Measurements from ENCODE around the gene HOXA6. TPM values are rescaled to one million over a fixed set of nuclear protein-coding genes. Genes with fewer than 3 reads are reported as not detected.

The HOXA6 gene
- total RNA-seq, 1 donor from 2014 or later, result 15.3 TPM

DNA sequence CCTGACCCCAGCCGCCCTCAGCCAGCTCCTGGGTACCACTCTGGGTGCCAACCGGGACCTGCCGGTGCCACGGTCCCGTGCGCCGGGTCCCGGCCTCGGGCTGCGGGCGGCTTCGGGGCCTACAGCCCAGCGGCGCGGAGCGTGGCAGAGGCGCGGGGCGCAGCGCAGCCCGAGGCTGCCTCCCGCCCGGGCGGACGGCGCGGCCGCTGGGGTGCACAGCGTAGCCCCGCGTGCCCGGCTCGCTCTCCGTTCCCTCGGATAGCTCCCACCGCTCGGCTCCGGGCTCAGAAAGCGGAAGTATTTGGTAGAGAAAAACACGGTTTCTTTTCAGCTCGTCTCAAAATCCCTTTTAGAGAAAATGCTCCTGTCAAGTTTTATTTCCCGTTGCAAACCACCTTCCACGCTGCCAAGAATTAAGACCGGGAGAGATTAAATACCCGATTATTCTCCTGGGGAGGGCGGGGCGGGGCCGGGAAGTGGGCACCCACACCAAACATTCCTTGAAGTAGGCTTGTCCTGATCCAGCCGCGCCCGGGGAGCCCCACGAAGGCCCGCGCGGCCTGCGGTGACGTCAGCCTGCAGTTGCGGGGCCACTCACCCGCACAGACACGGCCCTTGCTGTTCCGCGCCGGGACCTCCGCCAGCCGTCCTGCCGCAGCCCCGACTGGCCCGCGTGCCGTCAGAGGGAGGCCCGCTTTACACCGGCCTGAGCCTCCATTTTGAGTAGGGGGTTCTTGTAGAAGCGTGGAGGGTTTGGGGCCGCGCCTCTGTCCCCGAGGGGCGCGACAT lies 45.2 kb upstream of the HOXA6 start:
- Histone ChIP-seq H3K4me1 (peaks cover 5 to 14% of the 10 kb centered on the region in 2 donors), H3K9me3 (no peaks in the 10 kb centered on the region), H3K4me3 (peak overlapping the region; percentile 45 to 47), H3K27me3 (peaks cover 48% of the 10 kb centered on the region), H3K36me3 (no peaks in the 10 kb centered on the region), H3K27ac (no peak overlapping the region)
- no peak for TF ChIP-seq CTCF (IDR thresholded peaks at IDR 0.05)
- intact Hi-C loops (cut with DNase I), result loop anchor here (10.0 kb wide), 2 partner anchors 582 to 1222 kb away; partner anchors contain the start of gene CREB5
- peak in 1 of 2 donors; percentile 59 for DNase-seq (ENCODE audit: low spot score in 2 of 2)

DNA sequence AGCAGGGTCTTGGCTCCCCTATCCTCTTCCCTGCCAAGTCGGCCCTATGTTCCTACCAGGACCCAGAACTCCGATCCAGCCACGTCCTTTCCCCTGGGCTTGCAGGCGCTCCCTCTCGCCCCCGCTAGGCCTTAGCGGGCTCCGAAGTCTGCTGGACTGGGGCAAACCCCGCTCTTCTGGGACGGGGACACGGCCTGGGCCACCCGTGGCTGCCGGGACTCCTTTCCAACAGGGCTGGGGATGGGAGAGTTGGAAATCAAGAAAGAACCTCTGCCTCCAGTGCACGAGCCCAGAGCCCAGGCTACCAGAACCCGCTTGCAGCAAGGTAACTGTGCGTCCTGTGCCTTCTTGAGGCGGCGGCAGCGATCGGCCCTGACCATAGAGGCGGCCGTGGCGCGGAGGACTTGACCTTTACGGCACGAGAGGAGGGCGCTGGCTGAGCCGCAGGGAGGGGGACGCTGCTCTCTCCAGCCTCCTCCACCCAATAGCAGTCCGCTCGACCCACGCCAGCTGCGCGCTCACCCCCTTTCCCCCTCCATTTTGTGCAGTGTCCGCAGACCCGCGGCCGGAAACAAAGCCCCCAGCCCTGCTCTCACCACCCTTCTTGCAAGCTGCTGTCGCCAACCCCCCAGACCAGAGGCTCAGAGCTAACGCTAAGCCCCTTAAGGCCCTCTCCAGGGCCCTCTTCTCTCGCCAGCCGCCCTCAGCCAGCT lies 44.4 kb upstream of the HOXA6 start:
- H3K27ac ChIP-seq, result no peak overlapping the region
- intact Hi-C loops (cut with DNase I), result loop anchor here (10.0 kb wide), 2 partner anchors 583 to 1223 kb away; partner anchors contain the start of gene CREB5
- peak overlapping the region; percentile 45 to 47 for H3K4me3 ChIP-seq
- H3K27me3 ChIP-seq, result peaks cover 48% of the 10 kb centered on the region
- peaks cover 5 to 14% of the 10 kb centered on the region in 2 donors for H3K4me1 ChIP-seq
- H3K9me3 ChIP-seq, result no peaks in the 10 kb centered on the region
- peak in 1 of 2 donors; percentile 62 for DNase-seq (ENCODE audit: low spot score in 2 of 2)
- no peak for TF ChIP-seq CTCF (IDR thresholded peaks at IDR 0.05)
- H3K36me3 ChIP-seq, result no peaks in the 10 kb centered on the region

- H3K4me1 ChIP-seq, result peaks cover 5 to 14% of the 10 kb centered on the region in 2 donors
- DNase-seq (ENCODE audit: low spot score in 2 of 2), result peak in 1 of 2 donors; percentile 61
- no peak overlapping the region for H3K27ac ChIP-seq
- intact Hi-C loops (cut with DNase I), result loop anchor here (10.0 kb wide), 2 partner anchors 584 to 1224 kb away; partner anchors contain the start of gene CREB5
- no peak overlapping the region for H3K4me3 ChIP-seq
- H3K9me3 ChIP-seq, result no peaks in the 10 kb centered on the region
- H3K36me3 ChIP-seq, result no peaks in the 10 kb centered on the region
- peaks cover 43% of the 10 kb centered on the region for H3K27me3 ChIP-seq
- no peak for TF ChIP-seq CTCF (IDR thresholded peaks at IDR 0.05)
These were observed 43.7 kb upstream of the HOXA6 start for GRCh38 chr7:27191161-27191731.

- intact Hi-C loops (cut with DNase I), result loop anchor here (5.0 to 10.0 kb wide), 3 partner anchors 585 to 1323 kb away; partner anchors contain the start of gene CREB5
- H3K36me3 ChIP-seq, result no peaks in the 10 kb centered on the region
- peaks cover 5 to 14% of the 10 kb centered on the region in 2 donors for H3K4me1 ChIP-seq
- TF ChIP-seq CTCF (IDR thresholded peaks at IDR 0.05), result no peak
- H3K27ac ChIP-seq, result no peak overlapping the region
- H3K27me3 ChIP-seq, result peaks cover 51% of the 10 kb centered on the region
- H3K4me3 ChIP-seq, result no peak overlapping the region
- DNase-seq (ENCODE audit: low spot score in 2 of 2), result peak in 1 of 2 donors; percentile 39
- no peaks in the 10 kb centered on the region for H3K9me3 ChIP-seq
These were observed 42.6 kb upstream of the HOXA6 start for GRCh38 chr7:27189997-27190748.

Data from ascending aorta (tissue), 2 donors.